ENCODE data around the gene GALNT7. TPM values are rescaled to one million over a fixed set of nuclear protein-coding genes. Genes with fewer than 3 reads are reported as not detected.

The GALNT7 gene
- total and polyA plus RNA-seq, 10 of the 15 experiments (the other 5 are each of a cell fraction or from before 2014, with no cell fraction given), result 14.2 to 33.2 (median 28.9) TPM

DNA sequence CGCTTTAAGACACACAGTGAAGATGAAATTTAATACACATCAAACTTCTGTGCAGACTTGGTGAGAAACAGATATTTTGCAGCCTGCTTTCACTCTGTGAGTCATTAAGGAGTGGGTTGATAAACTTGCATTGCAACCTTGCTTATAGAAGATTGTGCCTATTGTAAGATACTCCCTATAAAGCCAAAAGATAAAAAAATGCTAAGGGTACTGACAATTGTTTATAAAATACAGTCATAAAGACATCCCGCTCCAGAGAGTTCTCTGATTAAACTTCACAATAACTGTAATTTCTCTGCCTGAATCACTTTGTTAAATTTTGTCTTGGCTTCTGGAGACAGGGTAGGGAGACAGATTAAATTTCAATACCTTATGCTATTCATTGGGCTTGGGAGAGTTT is 49.1 kb downstream of the GALNT7 start:
- intact Hi-C loops (cut with micrococcal nuclease; ENCODE audit: unreplicated experiment), result no loop called here
- Histone ChIP-seq H3K4me2 (ENCODE audit: control insufficient read depth, insufficient read depth) (no peak overlapping the region), H3K27me3 (replicated peaks in 1 of 2; ENCODE audit: control insufficient read depth in 2 of 2, insufficient read depth in 2 of 2, low read length in 1 of 2) (no peaks in the 10 kb centered on the region), H3K9me3 (replicated peaks; ENCODE audit: control insufficient read depth, insufficient read depth, low read length) (no peaks in the 10 kb centered on the region), H3K9ac (ENCODE audit: control insufficient read depth, insufficient read depth, low read length) (no peak overlapping the region), H3K27ac (ENCODE audit: control insufficient read depth, insufficient read depth) (no peak overlapping the region), H4K20me1 (ENCODE audit: control insufficient read depth, insufficient read depth) (no peaks in the 10 kb centered on the region), H2AFZ (ENCODE audit: control insufficient read depth, low read depth, low read length) (no peak overlapping the region), H3K4me3 (no peak overlapping the region), H3K36me3 (ENCODE audit: control insufficient read depth in 2 of 2, insufficient read depth in 2 of 2, low read length in 1 of 2) (no peaks in the 10 kb centered on the region), H3K79me2 (ENCODE audit: control insufficient read depth, insufficient read depth, low read length) (peaks cover 2% of the 10 kb centered on the region), H3K4me1 (ENCODE audit: control insufficient read depth, insufficient read depth, low read length) (no peaks in the 10 kb centered on the region)
- ATAC-seq (no peak), DNase-seq (ENCODE audit: low read depth, low spot score) (no peak), FAIRE-seq (no peak)
- BruUV-seq (replicated peaks), result no TSS peak
- TF ChIP-seq, protein P1, sequence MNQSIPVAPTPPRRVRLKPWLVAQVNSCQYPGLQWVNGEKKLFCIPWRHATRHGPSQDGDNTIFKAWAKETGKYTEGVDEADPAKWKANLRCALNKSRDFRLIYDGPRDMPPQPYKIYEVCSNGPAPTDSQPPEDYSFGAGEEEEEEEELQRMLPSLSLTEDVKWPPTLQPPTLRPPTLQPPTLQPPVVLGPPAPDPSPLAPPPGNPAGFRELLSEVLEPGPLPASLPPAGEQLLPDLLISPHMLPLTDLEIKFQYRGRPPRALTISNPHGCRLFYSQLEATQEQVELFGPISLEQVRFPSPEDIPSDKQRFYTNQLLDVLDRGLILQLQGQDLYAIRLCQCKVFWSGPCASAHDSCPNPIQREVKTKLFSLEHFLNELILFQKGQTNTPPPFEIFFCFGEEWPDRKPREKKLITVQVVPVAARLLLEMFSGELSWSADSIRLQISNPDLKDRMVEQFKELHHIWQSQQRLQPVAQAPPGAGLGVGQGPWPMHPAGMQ (IDR thresholded peaks at IDR 0.05; ENCODE audit: borderline replicate concordance), result no peak
- TF ChIP-seq EZH2 (IDR thresholded peaks at IDR 0.05; ENCODE audit: borderline replicate concordance, control insufficient read depth, low read depth, low read length), result no peak
- TF ChIP-seq, protein P2, sequence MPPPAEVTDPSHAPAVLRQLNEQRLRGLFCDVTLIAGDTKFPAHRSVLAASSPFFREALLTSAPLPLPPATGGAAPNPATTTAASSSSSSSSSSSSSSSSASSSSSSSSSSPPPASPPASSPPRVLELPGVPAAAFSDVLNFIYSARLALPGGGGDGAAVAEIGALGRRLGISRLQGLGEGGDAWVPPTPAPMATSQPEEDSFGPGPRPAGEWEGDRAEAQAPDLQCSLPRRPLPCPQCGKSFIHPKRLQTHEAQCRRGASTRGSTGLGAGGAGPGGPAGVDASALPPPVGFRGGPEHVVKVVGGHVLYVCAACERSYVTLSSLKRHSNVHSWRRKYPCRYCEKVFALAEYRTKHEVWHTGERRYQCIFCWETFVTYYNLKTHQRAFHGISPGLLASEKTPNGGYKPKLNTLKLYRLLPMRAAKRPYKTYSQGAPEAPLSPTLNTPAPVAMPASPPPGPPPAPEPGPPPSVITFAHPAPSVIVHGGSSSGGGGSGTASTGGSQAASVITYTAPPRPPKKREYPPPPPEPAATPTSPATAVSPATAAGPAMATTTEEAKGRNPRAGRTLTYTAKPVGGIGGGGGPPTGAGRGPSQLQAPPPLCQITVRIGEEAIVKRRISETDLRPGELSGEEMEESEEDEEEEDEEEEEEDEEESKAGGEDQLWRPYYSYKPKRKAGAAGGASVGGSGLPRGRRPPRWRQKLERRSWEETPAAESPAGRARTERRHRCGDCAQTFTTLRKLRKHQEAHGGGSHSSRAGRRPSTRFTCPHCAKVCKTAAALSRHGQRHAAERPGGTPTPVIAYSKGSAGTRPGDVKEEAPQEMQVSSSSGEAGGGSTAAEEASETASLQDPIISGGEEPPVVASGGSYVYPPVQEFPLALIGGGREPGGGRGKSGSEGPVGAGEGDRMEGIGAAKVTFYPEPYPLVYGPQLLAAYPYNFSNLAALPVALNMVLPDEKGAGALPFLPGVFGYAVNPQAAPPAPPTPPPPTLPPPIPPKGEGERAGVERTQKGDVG (CRISPR knock-in tag; IDR thresholded peaks at IDR 0.05), result no peak
- TF ChIP-seq CHD1 (IDR thresholded peaks at IDR 0.05; ENCODE audit: low read depth, low read length), result no peak
- TF ChIP-seq, protein P3, sequence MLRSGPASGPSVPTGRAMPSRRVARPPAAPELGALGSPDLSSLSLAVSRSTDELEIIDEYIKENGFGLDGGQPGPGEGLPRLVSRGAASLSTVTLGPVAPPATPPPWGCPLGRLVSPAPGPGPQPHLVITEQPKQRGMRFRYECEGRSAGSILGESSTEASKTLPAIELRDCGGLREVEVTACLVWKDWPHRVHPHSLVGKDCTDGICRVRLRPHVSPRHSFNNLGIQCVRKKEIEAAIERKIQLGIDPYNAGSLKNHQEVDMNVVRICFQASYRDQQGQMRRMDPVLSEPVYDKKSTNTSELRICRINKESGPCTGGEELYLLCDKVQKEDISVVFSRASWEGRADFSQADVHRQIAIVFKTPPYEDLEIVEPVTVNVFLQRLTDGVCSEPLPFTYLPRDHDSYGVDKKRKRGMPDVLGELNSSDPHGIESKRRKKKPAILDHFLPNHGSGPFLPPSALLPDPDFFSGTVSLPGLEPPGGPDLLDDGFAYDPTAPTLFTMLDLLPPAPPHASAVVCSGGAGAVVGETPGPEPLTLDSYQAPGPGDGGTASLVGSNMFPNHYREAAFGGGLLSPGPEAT (IDR thresholded peaks at IDR 0.05; ENCODE audit: low read depth), result no peak
- TF ChIP-seq, protein P4, sequence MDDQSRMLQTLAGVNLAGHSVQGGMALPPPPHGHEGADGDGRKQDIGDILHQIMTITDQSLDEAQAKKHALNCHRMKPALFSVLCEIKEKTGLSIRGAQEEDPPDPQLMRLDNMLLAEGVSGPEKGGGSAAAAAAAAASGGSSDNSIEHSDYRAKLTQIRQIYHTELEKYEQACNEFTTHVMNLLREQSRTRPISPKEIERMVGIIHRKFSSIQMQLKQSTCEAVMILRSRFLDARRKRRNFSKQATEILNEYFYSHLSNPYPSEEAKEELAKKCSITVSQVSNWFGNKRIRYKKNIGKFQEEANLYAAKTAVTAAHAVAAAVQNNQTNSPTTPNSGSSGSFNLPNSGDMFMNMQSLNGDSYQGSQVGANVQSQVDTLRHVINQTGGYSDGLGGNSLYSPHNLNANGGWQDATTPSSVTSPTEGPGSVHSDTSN (IDR thresholded peaks at IDR 0.05; ENCODE audit: insufficient replicate concordance, low read depth, low read length), result no peak
- no peak for TF ChIP-seq ZNF384 (IDR thresholded peaks at IDR 0.05; ENCODE audit: borderline replicate concordance, low read depth, low read length)
- TF ChIP-seq, protein P5, sequence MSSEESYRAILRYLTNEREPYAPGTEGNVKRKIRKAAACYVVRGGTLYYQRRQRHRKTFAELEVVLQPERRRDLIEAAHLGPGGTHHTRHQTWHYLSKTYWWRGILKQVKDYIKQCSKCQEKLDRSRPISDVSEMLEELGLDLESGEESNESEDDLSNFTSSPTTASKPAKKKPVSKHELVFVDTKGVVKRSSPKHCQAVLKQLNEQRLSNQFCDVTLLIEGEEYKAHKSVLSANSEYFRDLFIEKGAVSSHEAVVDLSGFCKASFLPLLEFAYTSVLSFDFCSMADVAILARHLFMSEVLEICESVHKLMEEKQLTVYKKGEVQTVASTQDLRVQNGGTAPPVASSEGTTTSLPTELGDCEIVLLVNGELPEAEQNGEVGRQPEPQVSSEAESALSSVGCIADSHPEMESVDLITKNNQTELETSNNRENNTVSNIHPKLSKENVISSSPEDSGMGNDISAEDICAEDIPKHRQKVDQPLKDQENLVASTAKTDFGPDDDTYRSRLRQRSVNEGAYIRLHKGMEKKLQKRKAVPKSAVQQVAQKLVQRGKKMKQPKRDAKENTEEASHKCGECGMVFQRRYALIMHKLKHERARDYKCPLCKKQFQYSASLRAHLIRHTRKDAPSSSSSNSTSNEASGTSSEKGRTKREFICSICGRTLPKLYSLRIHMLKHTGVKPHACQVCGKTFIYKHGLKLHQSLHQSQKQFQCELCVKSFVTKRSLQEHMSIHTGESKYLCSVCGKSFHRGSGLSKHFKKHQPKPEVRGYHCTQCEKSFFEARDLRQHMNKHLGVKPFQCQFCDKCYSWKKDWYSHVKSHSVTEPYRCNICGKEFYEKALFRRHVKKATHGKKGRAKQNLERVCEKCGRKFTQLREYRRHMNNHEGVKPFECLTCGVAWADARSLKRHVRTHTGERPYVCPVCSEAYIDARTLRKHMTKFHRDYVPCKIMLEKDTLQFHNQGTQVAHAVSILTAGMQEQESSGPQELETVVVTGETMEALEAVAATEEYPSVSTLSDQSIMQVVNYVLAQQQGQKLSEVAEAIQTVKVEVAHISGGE (CRISPR knock-in tag; IDR thresholded peaks at IDR 0.05), result no peak
- no peak for TF ChIP-seq RUNX3 (IDR thresholded peaks at IDR 0.05; ENCODE audit: low read length)
- TF ChIP-seq HCFC1 (IDR thresholded peaks at IDR 0.05; ENCODE audit: low read length), result no peak
- no peak for TF ChIP-seq NBN (IDR thresholded peaks at IDR 0.05)
- SMC1A ChIA-PET (ENCODE audit: uncharacterized antibody, unreplicated experiment), result interaction anchor here (0.8 to 1.0 kb wide), 2 partner anchors 11 to 179 kb away, joined by 3 read pairs; no protein-coding TSS in a partner anchor
- CTCF ChIA-PET, result interaction anchor here (0.8 kb wide), 1 partner anchor 15 kb away, joined by 3 read pairs; no protein-coding TSS in a partner anchor
- POLR2A ChIA-PET, result no interaction called here
- 98% methylated on average over 2 of the region's 2 CpGs for WGBS (ENCODE audit: insufficient coverage, insufficient replicate concordance, low lambda C conversion rate, missing lambda C conversion rate)
- in situ Hi-C loops (cut with MboI), result no loop called here
- RAD21 ChIA-PET (ENCODE audit: unreplicated experiment), result no interaction called here

Data from GM12878 (cell line).